HepG2 (cell line): ENCODE results near the gene PRMT2. TPM values are rescaled to one million over a fixed set of nuclear protein-coding genes. Genes with fewer than 3 reads are reported as not detected.

Experiments used
- AHR ChIP-seq: IDR thresholded peaks from 2 replicates; pipeline ENCODE4 v1.6.1; 2018; ENCODE audit warnings: missing genetic modification reagents, missing compliant biosample characterization
- DMAP1 ChIP-seq: IDR thresholded peaks from 2 replicates; pipeline ENCODE4 v1.6.1; 2016
- DPF2 ChIP-seq: sonication (generic); formaldehyde crosslinking; IDR thresholded peaks from 2 replicates; pipeline ENCODE4 v1.4.0; 2020; ENCODE audit warnings: mild to moderate bottlenecking, low read depth, missing genetic modification reagents, borderline replicate concordance
- NRL ChIP-seq: sonication (generic); formaldehyde crosslinking; IDR thresholded peaks from 2 replicates; pipeline ENCODE4 v1.5.0; 2020; ENCODE audit warnings: missing genetic modification reagents, mild to moderate bottlenecking, moderate library complexity, borderline replicate concordance
- PCBP2 ChIP-seq: fragments of 200-400 bp; formaldehyde crosslinking; optimal IDR thresholded peaks from 2 replicates; pipeline ENCODE3; 2018; ENCODE audit warnings: low read length, low read depth; ENCODE audit not compliant: poor library complexity, severe bottlenecking
- PITX1 ChIP-seq: sonication (generic); formaldehyde crosslinking; IDR thresholded peaks from 2 replicates; pipeline ENCODE4 v1.5.1; 2020; ENCODE audit warnings: mild to moderate bottlenecking, missing genetic modification reagents
- PRPF4 ChIP-seq: fragments of 200-400 bp; formaldehyde crosslinking; IDR thresholded peaks from 2 replicates; pipeline ENCODE4 v1.6.1; 2016; ENCODE audit warnings: low read length, low read depth; ENCODE audit not compliant: poor library complexity, severe bottlenecking
- RFX5 ChIP-seq: IDR thresholded peaks from 2 replicates; pipeline ENCODE4 v1.6.1; 2011; ENCODE audit warnings: low read depth, low read length, improper control_type of control experiment
- ZNF326 ChIP-seq: sonication (generic); formaldehyde crosslinking; IDR thresholded peaks from 2 replicates; pipeline ENCODE4 v1.4.0; 2020; ENCODE audit warnings: missing genetic modification reagents, borderline replicate concordance
- ZNF570 ChIP-seq: sonication (generic); formaldehyde crosslinking; IDR thresholded peaks from 2 replicates; pipeline ENCODE4 v1.4.0; 2020; ENCODE audit warnings: mild to moderate bottlenecking, missing genetic modification reagents, borderline replicate concordance
- polyA plus RNA-seq, 8 experiments: library from polyadenylated mRNA; depleted of rRNA in 3 of 8; stranded (reverse) in 7 of 8; unstranded in 1 of 8; fragments of >200 nt; fragmentation: Illumina TruSeq in 4 of 8; extraction: Trizol in 4 of 8; gene quantifications; 2 replicates each; pipeline versions ENCODE4 v1.2.1 to v1.2.3, GENCODE V29; 2011 to 2016; ENCODE audit warnings: low read depth in 4 of 8, missing spikeins in 1 of 8, mixed read lengths in 1 of 8; ENCODE audit not compliant: insufficient read depth in 1 of 8
- total RNA-seq, 5 experiments: library from RNA; depleted of rRNA; stranded (reverse); fragments of >200 nt; fragmentation: Illumina TruSeq; extraction: Trizol; gene quantifications; 2 replicates each; pipeline ENCODE4 v1.2.3, GENCODE V29; 2016; ENCODE audit warnings: low read depth in 1 of 5
- TF ChIP-seq, protein P1 (sequence below): IDR thresholded peaks from 2 replicates; pipeline ENCODE4 v1.6.1; 2016; ENCODE audit warnings: low read depth, control low read depth
- TF ChIP-seq, protein P2 (sequence below): sonication (generic); formaldehyde crosslinking; IDR thresholded peaks from 2 replicates; pipeline ENCODE4 v1.5.1; 2020; ENCODE audit warnings: mild to moderate bottlenecking, missing genetic modification reagents, moderate library complexity
- TF ChIP-seq, protein P3 (sequence below): IDR thresholded peaks from 2 replicates; pipeline ENCODE4 v1.6.1; 2016; ENCODE audit warnings: missing compliant biosample characterization, missing genetic modification reagents, borderline replicate concordance
- TF ChIP-seq, protein P4 (sequence below): sonication (generic); formaldehyde crosslinking; conservative IDR thresholded peaks from 2 replicates; pipeline ENCODE4 v1.4.0; 2020; ENCODE audit warnings: missing genetic modification reagents
- TF ChIP-seq, protein P5 (sequence below): sonication (generic); formaldehyde crosslinking; IDR thresholded peaks from 2 replicates; pipeline ENCODE4 v1.8.1; 2023; ENCODE audit warnings: mild to moderate bottlenecking, missing genetic modification reagents, borderline replicate concordance

The PRMT2 gene
- total and polyA plus RNA-seq, 2 of the 13 experiments (the other 11 are each of a cell fraction or from before 2014, with no cell fraction given), result 54.4 to 78.8 TPM

DNA sequence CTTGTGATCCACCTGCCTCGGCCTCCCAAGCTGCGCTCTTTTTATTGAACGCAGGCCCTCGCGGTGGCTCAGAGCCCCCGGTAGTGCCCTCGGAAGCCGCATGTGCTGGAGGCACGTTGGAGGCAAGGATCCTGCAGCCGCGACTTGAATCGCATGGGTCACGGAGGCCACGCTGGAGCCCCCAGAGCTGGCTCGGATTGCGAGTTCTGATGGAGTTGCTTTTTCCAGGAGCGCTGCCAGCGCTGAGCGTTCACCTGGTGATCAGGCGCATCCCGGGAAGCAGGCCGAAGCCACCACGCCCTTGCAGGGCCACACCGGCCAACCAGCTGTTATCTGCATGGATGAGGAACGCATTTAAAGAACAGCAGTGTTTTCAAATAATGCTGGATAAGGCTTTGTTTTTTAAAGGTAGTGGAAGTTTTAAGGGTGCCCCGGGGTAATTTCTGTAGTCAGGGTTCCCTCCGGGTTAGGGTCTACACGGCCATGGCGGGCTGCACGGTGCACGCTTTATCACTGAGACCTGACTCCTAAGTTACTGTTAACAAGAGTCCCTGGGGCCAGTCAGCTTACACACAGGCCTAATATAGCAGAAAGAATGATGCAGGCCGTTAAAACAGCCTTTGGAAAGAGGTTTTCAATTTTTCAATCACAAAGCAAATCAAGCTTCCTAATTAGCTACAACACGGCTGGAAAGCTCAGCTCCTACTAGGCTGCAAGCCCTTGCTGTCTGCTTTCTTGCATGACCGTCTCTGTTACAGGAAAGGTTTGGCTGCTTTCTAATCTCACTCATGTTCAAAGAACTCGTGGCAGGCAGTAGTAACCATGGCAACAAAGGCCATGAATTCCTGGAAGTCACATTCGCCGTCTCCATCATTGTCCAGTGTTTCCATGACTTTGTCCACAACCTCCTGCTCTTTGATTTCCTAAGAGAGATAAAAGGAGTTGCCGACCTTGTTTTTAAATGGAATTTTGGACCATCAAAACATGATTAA lies 36.6 kb upstream of the PRMT2 start (continued):
- TF ChIP-seq, protein P1, sequence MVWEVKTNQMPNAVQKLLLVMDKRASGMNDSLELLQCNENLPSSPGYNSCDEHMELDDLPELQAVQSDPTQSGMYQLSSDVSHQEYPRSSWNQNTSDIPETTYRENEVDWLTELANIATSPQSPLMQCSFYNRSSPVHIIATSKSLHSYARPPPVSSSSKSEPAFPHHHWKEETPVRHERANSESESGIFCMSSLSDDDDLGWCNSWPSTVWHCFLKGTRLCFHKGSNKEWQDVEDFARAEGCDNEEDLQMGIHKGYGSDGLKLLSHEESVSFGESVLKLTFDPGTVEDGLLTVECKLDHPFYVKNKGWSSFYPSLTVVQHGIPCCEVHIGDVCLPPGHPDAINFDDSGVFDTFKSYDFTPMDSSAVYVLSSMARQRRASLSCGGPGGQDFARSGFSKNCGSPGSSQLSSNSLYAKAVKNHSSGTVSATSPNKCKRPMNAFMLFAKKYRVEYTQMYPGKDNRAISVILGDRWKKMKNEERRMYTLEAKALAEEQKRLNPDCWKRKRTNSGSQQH (CRISPR knock-in tag), result no peak
- TF ChIP-seq, protein P2, sequence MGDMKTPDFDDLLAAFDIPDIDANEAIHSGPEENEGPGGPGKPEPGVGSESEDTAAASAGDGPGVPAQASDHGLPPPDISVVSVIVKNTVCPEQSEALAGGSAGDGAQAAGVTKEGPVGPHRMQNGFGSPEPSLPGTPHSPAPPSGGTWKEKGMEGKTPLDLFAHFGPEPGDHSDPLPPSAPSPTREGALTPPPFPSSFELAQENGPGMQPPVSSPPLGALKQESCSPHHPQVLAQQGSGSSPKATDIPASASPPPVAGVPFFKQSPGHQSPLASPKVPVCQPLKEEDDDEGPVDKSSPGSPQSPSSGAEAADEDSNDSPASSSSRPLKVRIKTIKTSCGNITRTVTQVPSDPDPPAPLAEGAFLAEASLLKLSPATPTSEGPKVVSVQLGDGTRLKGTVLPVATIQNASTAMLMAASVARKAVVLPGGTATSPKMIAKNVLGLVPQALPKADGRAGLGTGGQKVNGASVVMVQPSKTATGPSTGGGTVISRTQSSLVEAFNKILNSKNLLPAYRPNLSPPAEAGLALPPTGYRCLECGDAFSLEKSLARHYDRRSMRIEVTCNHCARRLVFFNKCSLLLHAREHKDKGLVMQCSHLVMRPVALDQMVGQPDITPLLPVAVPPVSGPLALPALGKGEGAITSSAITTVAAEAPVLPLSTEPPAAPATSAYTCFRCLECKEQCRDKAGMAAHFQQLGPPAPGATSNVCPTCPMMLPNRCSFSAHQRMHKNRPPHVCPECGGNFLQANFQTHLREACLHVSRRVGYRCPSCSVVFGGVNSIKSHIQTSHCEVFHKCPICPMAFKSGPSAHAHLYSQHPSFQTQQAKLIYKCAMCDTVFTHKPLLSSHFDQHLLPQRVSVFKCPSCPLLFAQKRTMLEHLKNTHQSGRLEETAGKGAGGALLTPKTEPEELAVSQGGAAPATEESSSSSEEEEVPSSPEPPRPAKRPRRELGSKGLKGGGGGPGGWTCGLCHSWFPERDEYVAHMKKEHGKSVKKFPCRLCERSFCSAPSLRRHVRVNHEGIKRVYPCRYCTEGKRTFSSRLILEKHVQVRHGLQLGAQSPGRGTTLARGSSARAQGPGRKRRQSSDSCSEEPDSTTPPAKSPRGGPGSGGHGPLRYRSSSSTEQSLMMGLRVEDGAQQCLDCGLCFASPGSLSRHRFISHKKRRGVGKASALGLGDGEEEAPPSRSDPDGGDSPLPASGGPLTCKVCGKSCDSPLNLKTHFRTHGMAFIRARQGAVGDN (CRISPR knock-in tag), result no peak
- TF ChIP-seq DMAP1 (CRISPR knock-in tag), result no peak
- no peak for TF ChIP-seq ZNF326 (CRISPR knock-in tag)
- TF ChIP-seq PCBP2, result no peak
- no peak for TF ChIP-seq NRL
- peak; percentile 77 for TF ChIP-seq RFX5
- no peak for TF ChIP-seq ZNF570 (CRISPR knock-in tag)
- TF ChIP-seq, protein P3, sequence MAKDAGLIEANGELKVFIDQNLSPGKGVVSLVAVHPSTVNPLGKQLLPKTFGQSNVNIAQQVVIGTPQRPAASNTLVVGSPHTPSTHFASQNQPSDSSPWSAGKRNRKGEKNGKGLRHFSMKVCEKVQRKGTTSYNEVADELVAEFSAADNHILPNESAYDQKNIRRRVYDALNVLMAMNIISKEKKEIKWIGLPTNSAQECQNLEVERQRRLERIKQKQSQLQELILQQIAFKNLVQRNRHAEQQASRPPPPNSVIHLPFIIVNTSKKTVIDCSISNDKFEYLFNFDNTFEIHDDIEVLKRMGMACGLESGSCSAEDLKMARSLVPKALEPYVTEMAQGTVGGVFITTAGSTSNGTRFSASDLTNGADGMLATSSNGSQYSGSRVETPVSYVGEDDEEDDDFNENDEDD (CRISPR knock-in tag), result no peak
- TF ChIP-seq PITX1, result no peak
- no peak for TF ChIP-seq DPF2 (CRISPR knock-in tag)
- TF ChIP-seq, protein P4, sequence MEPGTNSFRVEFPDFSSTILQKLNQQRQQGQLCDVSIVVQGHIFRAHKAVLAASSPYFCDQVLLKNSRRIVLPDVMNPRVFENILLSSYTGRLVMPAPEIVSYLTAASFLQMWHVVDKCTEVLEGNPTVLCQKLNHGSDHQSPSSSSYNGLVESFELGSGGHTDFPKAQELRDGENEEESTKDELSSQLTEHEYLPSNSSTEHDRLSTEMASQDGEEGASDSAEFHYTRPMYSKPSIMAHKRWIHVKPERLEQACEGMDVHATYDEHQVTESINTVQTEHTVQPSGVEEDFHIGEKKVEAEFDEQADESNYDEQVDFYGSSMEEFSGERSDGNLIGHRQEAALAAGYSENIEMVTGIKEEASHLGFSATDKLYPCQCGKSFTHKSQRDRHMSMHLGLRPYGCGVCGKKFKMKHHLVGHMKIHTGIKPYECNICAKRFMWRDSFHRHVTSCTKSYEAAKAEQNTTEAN (CRISPR knock-in tag), result no peak
- TF ChIP-seq AHR (CRISPR knock-in tag), result no peak
- TF ChIP-seq PRPF4, result no peak
- TF ChIP-seq, protein P5, sequence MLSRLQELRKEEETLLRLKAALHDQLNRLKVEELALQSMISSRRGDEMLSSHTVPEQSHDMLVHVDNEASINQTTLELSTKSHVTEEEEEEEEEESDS, result no peak
